Brain microvascular endothelial cell (primary cell): Measurements from ENCODE around the gene RNASE4.
A peak's percentile ranks its signal among the peaks of the same experiment; 100 is the strongest.

Source experiments
- DNase-seq: peaks from one replicate; pipeline ENCODE4 v3.0.0-alpha.2; 2020
- H3K27ac ChIP-seq: fragments of 250-450 bp; sonication (Bioruptor Pico); 2 replicates; pipeline ENCODE4 v1.5.1; 2020; ENCODE audit warnings: mild to moderate bottlenecking, moderate library complexity
- H3K27me3 ChIP-seq: fragments of 250-450 bp; sonication (Bioruptor Pico); replicated peaks from 2 replicates; pipeline ENCODE4 v1.5.1; 2020; ENCODE audit warnings: mild to moderate bottlenecking
- H3K36me3 ChIP-seq: fragments of 250-450 bp; sonication (Bioruptor Pico); replicated peaks from 2 replicates; pipeline ENCODE4 v1.5.1; 2020; ENCODE audit warnings: mild to moderate bottlenecking
- H3K4me3 ChIP-seq: 2 replicates; pipeline ENCODE4 v1.5.1; 2011; ENCODE audit warnings: low read depth, mild to moderate bottlenecking, control low read depth, low read length, moderate library complexity
- in situ Hi-C: cut with HindIII; loops from 2 replicates; pipeline ENCODE4 v1.10.0; 2017; ENCODE audit warnings: low sequenced_read_pairs, low pct_ligation_motif_present
- TF ChIP-seq, protein P1 (sequence below): IDR thresholded peaks from 2 replicates; pipeline ENCODE4 v1.5.1; 2011; ENCODE audit warnings: low read depth, mild to moderate bottlenecking, moderate library complexity, low read length, control low read depth, inconsistent platforms; ENCODE audit errors: missing control alignments

RNASE4 gene

GRCh38 chr14:20652996-20653975 lies 31.1 kb upstream of the RNASE4 start:
- H3K36me3 ChIP-seq: no peaks in the 10 kb centered on the region
- TF ChIP-seq, protein P1, sequence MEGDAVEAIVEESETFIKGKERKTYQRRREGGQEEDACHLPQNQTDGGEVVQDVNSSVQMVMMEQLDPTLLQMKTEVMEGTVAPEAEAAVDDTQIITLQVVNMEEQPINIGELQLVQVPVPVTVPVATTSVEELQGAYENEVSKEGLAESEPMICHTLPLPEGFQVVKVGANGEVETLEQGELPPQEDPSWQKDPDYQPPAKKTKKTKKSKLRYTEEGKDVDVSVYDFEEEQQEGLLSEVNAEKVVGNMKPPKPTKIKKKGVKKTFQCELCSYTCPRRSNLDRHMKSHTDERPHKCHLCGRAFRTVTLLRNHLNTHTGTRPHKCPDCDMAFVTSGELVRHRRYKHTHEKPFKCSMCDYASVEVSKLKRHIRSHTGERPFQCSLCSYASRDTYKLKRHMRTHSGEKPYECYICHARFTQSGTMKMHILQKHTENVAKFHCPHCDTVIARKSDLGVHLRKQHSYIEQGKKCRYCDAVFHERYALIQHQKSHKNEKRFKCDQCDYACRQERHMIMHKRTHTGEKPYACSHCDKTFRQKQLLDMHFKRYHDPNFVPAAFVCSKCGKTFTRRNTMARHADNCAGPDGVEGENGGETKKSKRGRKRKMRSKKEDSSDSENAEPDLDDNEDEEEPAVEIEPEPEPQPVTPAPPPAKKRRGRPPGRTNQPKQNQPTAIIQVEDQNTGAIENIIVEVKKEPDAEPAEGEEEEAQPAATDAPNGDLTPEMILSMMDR: no peak
- peak overlapping the region; percentile 36 for H3K4me3 ChIP-seq
- in situ Hi-C loops: no loop called here
- H3K27me3 ChIP-seq: peaks cover 11% of the 10 kb centered on the region
- no peak overlapping the region for H3K27ac ChIP-seq
- DNase-seq: peak; percentile 88

DNA sequence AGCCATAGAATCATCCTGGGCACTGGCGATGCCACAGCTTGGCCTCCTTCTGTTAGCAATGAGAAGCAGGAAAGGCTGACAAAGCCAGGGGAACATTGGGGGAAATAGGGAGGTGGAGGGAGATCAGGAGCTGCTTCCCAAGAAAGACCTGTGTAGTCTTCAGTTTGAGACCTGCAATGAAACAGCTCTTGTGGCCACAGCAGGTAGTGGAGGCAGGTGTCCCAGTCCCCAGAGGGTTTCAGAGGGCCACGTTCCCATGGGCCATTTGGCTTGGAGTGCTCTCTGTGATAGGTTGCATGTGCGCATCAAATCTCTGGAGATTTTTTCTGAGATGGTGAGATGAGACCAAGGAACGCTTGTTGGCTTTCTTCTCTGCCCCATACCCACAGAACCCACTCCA lies 28.5 kb upstream of the RNASE4 start:
- H3K36me3 ChIP-seq: no peaks in the 10 kb centered on the region
- TF ChIP-seq, protein P1: no peak
- DNase-seq: no peak
- no peak overlapping the region for H3K4me3 ChIP-seq
- in situ Hi-C loops: no loop called here
- H3K27me3 ChIP-seq: peaks cover 11% of the 10 kb centered on the region
- no peak overlapping the region for H3K27ac ChIP-seq

DNA sequence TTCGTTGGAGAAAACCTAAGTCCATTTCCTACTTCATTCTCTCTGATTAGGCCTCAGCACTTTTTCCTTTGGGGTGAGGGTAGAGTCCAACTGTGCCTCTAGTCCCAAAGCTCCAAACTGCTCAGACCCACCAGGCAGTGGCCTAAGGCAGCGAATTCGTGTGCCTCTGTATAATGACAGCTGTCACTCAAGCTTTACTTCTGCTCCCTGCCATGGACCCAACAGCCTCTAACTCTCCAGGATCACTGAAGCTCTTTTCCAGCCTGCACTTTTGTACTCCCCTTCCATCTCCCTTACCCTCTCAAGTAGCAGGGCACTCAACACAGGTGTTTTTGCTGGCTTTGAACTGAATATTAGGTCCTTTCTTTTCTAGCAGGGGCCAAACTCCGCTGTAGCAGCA lies 28.1 kb upstream of the RNASE4 start:
- in situ Hi-C loops: no loop called here
- no peak for DNase-seq
- Histone ChIP-seq H3K27me3 (peaks cover 11% of the 10 kb centered on the region), H3K36me3 (no peaks in the 10 kb centered on the region), H3K4me3 (no peak overlapping the region), H3K27ac (no peak overlapping the region)
- TF ChIP-seq, protein P1: no peak

GRCh38 chr14:20657216-20658211 lies 26.8 kb upstream of the RNASE4 start:
- Histone ChIP-seq H3K27me3 (peaks cover 11% of the 10 kb centered on the region), H3K27ac (no peak overlapping the region), H3K36me3 (no peaks in the 10 kb centered on the region), H3K4me3 (no peak overlapping the region)
- TF ChIP-seq, protein P1: peak; percentile 37
- DNase-seq: peak; percentile 49
- in situ Hi-C loops: no loop called here

- peaks cover 11% of the 10 kb centered on the region for H3K27me3 ChIP-seq
- H3K27ac ChIP-seq: no peak overlapping the region
- in situ Hi-C loops: no loop called here
- no peak overlapping the region for H3K4me3 ChIP-seq
- H3K36me3 ChIP-seq: no peaks in the 10 kb centered on the region
- TF ChIP-seq, protein P1: no peak
- DNase-seq: no peak
These were observed 26.1 kb upstream of the RNASE4 start for GRCh38 chr14:20658246-20658645.
